NCI-H2196 treated with DMSO at 0.1 percent for 48 hours (cell line): ENCODE data around the gene CASQ2.
A peak's percentile ranks its signal among the peaks of the same experiment; 100 is the strongest.

Source experiments
- DNase-seq: peaks from one replicate; lab custom pipeline; 2025; ENCODE audit not compliant: unreplicated experiment; lab: John Stamatoyannopoulos, UW

Gene CASQ2

GRCh38 chr1:115701090-115701489, 67.4 kb downstream of the CASQ2 start:
- DNase-seq: no peak

- no peak for DNase-seq
Measured at GRCh38 chr1:115697619-115698018, 70.9 kb downstream of the CASQ2 start.

- DNase-seq: no peak
Measured at GRCh38 chr1:115694805-115695204, 73.7 kb downstream of the CASQ2 start.

- no peak for DNase-seq
Measured at GRCh38 chr1:115692224-115692623, 76.3 kb downstream of the CASQ2 start.

- no peak for DNase-seq
Measured at GRCh38 chr1:115690972-115691371, 77.5 kb downstream of the CASQ2 start.

GRCh38 chr1:115687744-115688143, 80.8 kb downstream of the CASQ2 start:
- DNase-seq: no peak

- no peak for DNase-seq
Measured at GRCh38 chr1:115685029-115685705, 83.3 kb downstream of the CASQ2 start.

GRCh38 chr1:115682792-115683191, 85.7 kb downstream of the CASQ2 start:
- DNase-seq: no peak

GRCh38 chr1:115680730-115681111, 87.8 kb downstream of the CASQ2 start:
- no peak for DNase-seq

GRCh38 chr1:115679141-115679611, 89.3 kb downstream of the CASQ2 start:
- DNase-seq: no peak

GRCh38 chr1:115678141-115678540, 90.4 kb downstream of the CASQ2 start:
- no peak for DNase-seq

- no peak for DNase-seq
Measured at GRCh38 chr1:115677565-115677964, 90.9 kb downstream of the CASQ2 start.

GRCh38 chr1:115677182-115677555, 91.3 kb downstream of the CASQ2 start:
- DNase-seq: peak; percentile 12

- peak; percentile 5 for DNase-seq
Measured at GRCh38 chr1:115676498-115677181, 91.9 kb downstream of the CASQ2 start.

- no peak for DNase-seq
Measured at GRCh38 chr1:115672224-115673009, 96.1 kb downstream of the CASQ2 start.

GRCh38 chr1:115671176-115671934, 97.2 kb downstream of the CASQ2 start:
- DNase-seq: peak; percentile 16

GRCh38 chr1:115670476-115671175, 97.9 kb downstream of the CASQ2 start:
- DNase-seq: peak; percentile 77

- DNase-seq: no peak
Measured at GRCh38 chr1:115669886-115670285, 98.6 kb downstream of the CASQ2 start.

- no peak for DNase-seq
Measured at GRCh38 chr1:115669002-115669673, 99.4 kb downstream of the CASQ2 start.

GRCh38 chr1:115668579-115668978, 99.9 kb downstream of the CASQ2 start:
- DNase-seq: no peak
